Measurements from ENCODE around the gene ANKRD31.
A peak's percentile ranks its signal among the peaks of the same experiment; 100 is the strongest.
"Not testable (repeated sequence)": the region's sequence is repeated elsewhere in the genome, so short reads cannot be mapped to it uniquely, and the experiment has no call there.

Gene ANKRD31

GRCh38 chr5:75236322-75237316 is at the start of gene ANKRD31:
Gene ANKRD31 (minus strand): TSS chr5:75236878. CDS start chr5:75236686, 192 bp downstream.
- peak; percentile 90 for DNase-seq

- no peak for DNase-seq
Observed at GRCh38 chr5:75286211-75286773, 49.6 kb upstream of the ANKRD31 start.

GRCh38 chr5:75282581-75282980 is 45.9 kb upstream of the ANKRD31 start:
- DNase-seq = no peak

- DNase-seq = no peak
Observed at GRCh38 chr5:75281716-75282465, 45.2 kb upstream of the ANKRD31 start.

GRCh38 chr5:75279321-75279720 is 42.6 kb upstream of the ANKRD31 start:
- no peak for DNase-seq

- no peak for DNase-seq
Observed at GRCh38 chr5:75277463-75277862, 40.8 kb upstream of the ANKRD31 start.

GRCh38 chr5:75275756-75276155 is 39.1 kb upstream of the ANKRD31 start:
- no peak for DNase-seq

GRCh38 chr5:75275147-75275546 is 38.5 kb upstream of the ANKRD31 start:
- DNase-seq = no peak

- DNase-seq = no peak
Observed at GRCh38 chr5:75274486-75274885, 37.8 kb upstream of the ANKRD31 start.

GRCh38 chr5:75270605-75271004 is 33.9 kb upstream of the ANKRD31 start:
- not testable (repeated sequence) for DNase-seq

- DNase-seq = no peak
Observed at GRCh38 chr5:75265731-75266130, 29.1 kb upstream of the ANKRD31 start.

- no peak for DNase-seq
Observed at GRCh38 chr5:75262271-75262670, 25.6 kb upstream of the ANKRD31 start.

GRCh38 chr5:75260708-75261107 is 24.0 kb upstream of the ANKRD31 start:
- DNase-seq = no peak

- DNase-seq = not testable (repeated sequence)
Observed at GRCh38 chr5:75250452-75250851, 13.8 kb upstream of the ANKRD31 start.

- no peak for DNase-seq
Observed at GRCh38 chr5:75245023-75245422, 8.3 kb upstream of the ANKRD31 start.

- no peak for DNase-seq
Observed at GRCh38 chr5:75243510-75243909, 6.8 kb upstream of the ANKRD31 start.

GRCh38 chr5:75243100-75243499 is 6.4 kb upstream of the ANKRD31 start:
- DNase-seq = no peak

GRCh38 chr5:75242067-75242466 is 5.4 kb upstream of the ANKRD31 start:
- DNase-seq = no peak

GRCh38 chr5:75239681-75240080 is 3.0 kb upstream of the ANKRD31 start:
- DNase-seq = no peak

GRCh38 chr5:75235711-75236110 is 967 bp downstream of the ANKRD31 start:
- DNase-seq = no peak

- no peak for DNase-seq
Observed at GRCh38 chr5:75234251-75234650, 2.4 kb downstream of the ANKRD31 start.

GRCh38 chr5:75226916-75227315 is 9.8 kb downstream of the ANKRD31 start:
- DNase-seq = no peak

GRCh38 chr5:75225506-75225905 is 11.2 kb downstream of the ANKRD31 start:
- DNase-seq = no peak
